ENCODE measurements around the gene CDK10.

The CDK10 gene

GRCh38 chr16:89738072-89738377 lies 51.5 kb downstream of the CDK10 start:
- DNase-seq: no peak

GRCh38 chr16:89738538-89739317 lies 52.2 kb downstream of the CDK10 start:
- DNase-seq: no peak

- DNase-seq: no peak
These were observed 52.9 kb downstream of the CDK10 start for GRCh38 chr16:89739383-89739782.

- DNase-seq: no peak
These were observed 55.0 kb downstream of the CDK10 start for GRCh38 chr16:89741342-89742014.

GRCh38 chr16:89742948-89743347 lies 56.5 kb downstream of the CDK10 start:
- no peak for DNase-seq

GRCh38 chr16:89744813-89745212 lies 58.3 kb downstream of the CDK10 start:
- DNase-seq: no peak
